K562 (cell line): ENCODE data around the gene LRRC4C. TPM values are rescaled to one million over a fixed set of nuclear protein-coding genes. Genes with fewer than 3 reads are reported as not detected.

Experiments used
- ATAC-seq: fragments of 200-7000 bp; cut with Tn5 transposase; 3 replicates; pipeline ENCODE4 v1.9.1; 2020; ENCODE audit warnings: moderate library complexity
- BruUV-seq: library from RNA; stranded (reverse); fragments of 400-500 nt; replicated peaks from 2 replicates; lab custom pipeline; 2021; lab: Mats Ljungman, UMichigan
- CTCF ChIA-PET: fragments of 300-600 bp; formaldehyde crosslinking; extraction: SDS; loops from one replicate; lab custom pipeline; 2021; ENCODE audit warnings: low intra/inter-chr PET ratio; lab: Yijun Ruan, JAX
- POLR2A ChIA-PET: fragments of 300-600, 350-650 bp; sonication (Branson Sonifier 250); formaldehyde crosslinking; extraction: SDS; loops from one replicate; lab custom pipeline; 2021; ENCODE audit warnings: antibody characterized with exemption, inconsistent platforms; lab: Yijun Ruan, JAX
- DNase-seq, 4 experiments: peaks; one replicate each; pipeline versions ENCODE4 v3.0.0 to v3.0.0-alpha.2; 2011 to 2018; ENCODE audit warnings: low spot score in 3 of 4, mixed read lengths in 3 of 4; ENCODE audit errors: extremely low read depth in 1 of 4
- FAIRE-seq: peaks from 2 replicates; lab custom pipeline; 2011; peaks lifted over from hg19 to GRCh38; lab: Jason Lieb, UNC
- H2AFZ ChIP-seq: 2 replicates; pipeline ENCODE4 v1.6.0; 2011; ENCODE audit warnings: low read depth, low read length, control low read depth, inconsistent platforms
- H3K27ac ChIP-seq: fragments of 200-600 bp; 3 replicates; pipeline ENCODE4 v1.8.0; 2011; ENCODE audit warnings: low read depth, mild to moderate bottlenecking, control low read depth, inconsistent platforms, low read length, moderate library complexity, mixed read lengths; ENCODE audit errors: extremely low read depth
- H3K27me3 ChIP-seq, 2 experiments: fragments of 300-600 bp in 1 of 2; 2 replicates in 1 of 2; 3 replicates in 1 of 2; pipeline versions ENCODE4 v1.6.0 to v1.8.0; 2011; ENCODE audit warnings: inconsistent platforms in 2 of 2, low read length in 2 of 2, mild to moderate bottlenecking in 1 of 2, mixed read lengths in 1 of 2, moderate library complexity in 1 of 2; ENCODE audit not compliant: control insufficient read depth in 2 of 2, insufficient read depth in 2 of 2
- H3K36me3 ChIP-seq: fragments of 300-600 bp; 3 replicates; pipeline ENCODE4 v1.8.0; 2011; ENCODE audit warnings: mild to moderate bottlenecking, low read length, inconsistent platforms; ENCODE audit not compliant: control insufficient read depth, insufficient read depth
- H3K4me1 ChIP-seq, 2 experiments: fragments of 200-600 bp in 1 of 2; replicated peaks in 1 of 2; 2 replicates in 1 of 2; 3 replicates in 1 of 2; pipeline versions ENCODE4 v1.5.1 to v1.8.0; 2011; ENCODE audit warnings: inconsistent platforms in 2 of 2, low read length in 2 of 2, mild to moderate bottlenecking in 1 of 2, mixed read lengths in 1 of 2, moderate library complexity in 1 of 2; ENCODE audit not compliant: control insufficient read depth in 2 of 2, insufficient read depth in 2 of 2
- H3K4me2 ChIP-seq: 2 replicates; pipeline ENCODE4 v1.6.1; 2011; ENCODE audit warnings: low read length, control low read depth, inconsistent platforms, mixed read lengths; ENCODE audit not compliant: insufficient read depth
- H3K4me3 ChIP-seq: fragments of 200-600 bp; sonication (generic), shearing (Covaris generic); 2 replicates; pipeline ENCODE4 v1.5.1; 2016; ENCODE audit warnings: control low read depth, inconsistent platforms
- H3K79me2 ChIP-seq: fragments of 200-600 bp; 3 replicates; pipeline ENCODE4 v1.8.0; 2011; ENCODE audit warnings: low read length, inconsistent platforms; ENCODE audit not compliant: control insufficient read depth, insufficient read depth
- H3K9ac ChIP-seq, 2 experiments: 2 replicates each; pipeline versions ENCODE4 v1.6.0 to v1.6.1; 2011; ENCODE audit warnings: low read depth in 2 of 2, low read length in 2 of 2, control low read depth in 1 of 2, inconsistent platforms in 1 of 2, mild to moderate bottlenecking in 1 of 2, mixed read lengths in 1 of 2; ENCODE audit not compliant: insufficient read depth in 1 of 2
- H3K9me1 ChIP-seq: one replicate; pipeline ENCODE4 v1.6.0; 2011; ENCODE audit warnings: inconsistent platforms, mild to moderate bottlenecking, low read length, moderate library complexity; ENCODE audit not compliant: control insufficient read depth, insufficient read depth
- H3K9me3 ChIP-seq: replicated peaks from 2 replicates; pipeline ENCODE4 v1.5.1; 2011; ENCODE audit warnings: low read depth, low read length, inconsistent platforms; ENCODE audit not compliant: control insufficient read depth, insufficient read depth
- H4K20me1 ChIP-seq: replicated peaks from 2 replicates; pipeline ENCODE4 v1.6.1; 2011; ENCODE audit warnings: low read length, inconsistent platforms, mixed read lengths; ENCODE audit not compliant: control insufficient read depth, insufficient read depth
- DIDO1 ChIP-seq: fragments of 450-650 bp; IDR thresholded peaks from 2 replicates; pipeline ENCODE4 v1.6.1; 2016; ENCODE audit warnings: low read depth, missing biosample characterization, missing genetic modification characterization
- ETV1 ChIP-seq: fragments of 450-650 bp; conservative IDR thresholded peaks from 2 replicates; pipeline ENCODE4 v1.6.1; 2016; ENCODE audit warnings: missing genetic modification characterization, control low read depth, low read depth, missing compliant biosample characterization
- KDM2B ChIP-seq: fragments of 250-450 bp; sonication (Bioruptor Pico); IDR thresholded peaks from 2 replicates; pipeline ENCODE4 v1.8.0; 2021; ENCODE audit warnings: mild to moderate bottlenecking, moderate library complexity
- KLF10 ChIP-seq: fragments of 250-450 bp; sonication (Bioruptor Pico); IDR thresholded peaks from 2 replicates; pipeline ENCODE4 v1.6.1; 2021; ENCODE audit warnings: matching md5 sums
- MEF2A ChIP-seq: IDR thresholded peaks from 2 replicates; pipeline ENCODE4 v1.6.1; 2011; ENCODE audit warnings: low read depth, mild to moderate bottlenecking, low read length, moderate library complexity; ENCODE audit not compliant: control insufficient read depth
- NFIC ChIP-seq: fragments of 450-650 bp; IDR thresholded peaks from 2 replicates; pipeline ENCODE4 v1.6.1; 2017; ENCODE audit warnings: mild to moderate bottlenecking, inconsistent platforms
- POLR2AphosphoS5 ChIP-seq: IDR thresholded peaks from 2 replicates; pipeline ENCODE4 v1.6.1; 2011; ENCODE audit warnings: mild to moderate bottlenecking, low read depth, low read length, moderate library complexity; ENCODE audit not compliant: control insufficient read depth, insufficient read depth
- POLR2G ChIP-seq: fragments of 200-400 bp; formaldehyde crosslinking; IDR thresholded peaks from 2 replicates; pipeline ENCODE4 v1.6.1; 2017; ENCODE audit warnings: low read depth, mild to moderate bottlenecking, antibody characterized with exemption, low read length, moderate library complexity
- RB1 ChIP-seq: fragments of 450-650 bp; IDR thresholded peaks from 2 replicates; pipeline ENCODE4 v1.6.1; 2017; ENCODE audit warnings: low read depth, mild to moderate bottlenecking
- SIX5 ChIP-seq, 2 experiments: IDR thresholded peaks; 2 replicates each; pipeline ENCODE4 v1.6.1; 2011; ENCODE audit warnings: low read length in 2 of 2, borderline replicate concordance in 1 of 2, low read depth in 1 of 2, mild to moderate bottlenecking in 1 of 2, moderate library complexity in 1 of 2; ENCODE audit not compliant: insufficient read depth in 1 of 2
- SMC3 ChIP-seq: conservative IDR thresholded peaks from 2 replicates; pipeline ENCODE4 v1.6.1; 2011; ENCODE audit warnings: low read depth, low read length, improper control_type of control experiment; ENCODE audit not compliant: insufficient read depth
- YBX1 ChIP-seq: fragments of 450-650 bp; IDR thresholded peaks from 2 replicates; pipeline ENCODE4 v1.7.1; 2016; ENCODE audit warnings: mild to moderate bottlenecking
- ZC3H8 ChIP-seq: fragments of 450-650 bp; IDR thresholded peaks from 2 replicates; pipeline ENCODE4 v1.6.1; 2017
- ZNF639 ChIP-seq, 2 experiments: fragments of 200-800 bp in 1 of 2; sonication (Bioruptor generic) in 1 of 2; sonication (generic) in 1 of 2; formaldehyde crosslinking in 1 of 2; IDR thresholded peaks in 1 of 2; conservative IDR thresholded peaks in 1 of 2; 2 replicates each; pipeline versions ENCODE4 v1.5.0 to v1.6.1; 2016 to 2020; ENCODE audit warnings: missing compliant biosample characterization in 1 of 2, missing genetic modification characterization in 1 of 2, missing genetic modification reagents in 1 of 2
- ZNF764 ChIP-seq: fragments of 250-450 bp; sonication (Bioruptor Pico); IDR thresholded peaks from 2 replicates; pipeline ENCODE4 v1.4.0; 2020; ENCODE audit warnings: low read depth, mild to moderate bottlenecking, moderate library complexity
- WGBS: fragments of 100-300 bp; shearing (Covaris generic); methylation state at CpG from one replicate; pipeline ENCODE4 v1.1.6; 2016; ENCODE audit warnings: low coverage, mixed read lengths; ENCODE audit not compliant: insufficient coverage; ENCODE audit errors: missing lambda C conversion rate; 5-methylcytosine and 5-hydroxymethylcytosine counted together
- in situ Hi-C: fragments of 300-500 bp; cut with MboI; formaldehyde crosslinking; loops from 4 replicates; pipeline ENCODE4 v1.15.0; 2018; ENCODE audit warnings: inconsistent platforms, mixed read lengths
- intact Hi-C: fragments of 100-400 bp; cut with micrococcal nuclease; formaldehyde crosslinking; loops from 2 replicates; pipeline ENCODE4 v1.14.2; 2022
- polyA plus RNA-seq, 8 experiments: library from polyadenylated mRNA; depleted of rRNA in 4 of 8; stranded (reverse) in 5 of 8; unstranded in 3 of 8; fragments of >200 nt; fragmentation: Nextera tagmentation in 2 of 8; fragmentation: Illumina TruSeq in 1 of 8; extraction: Ambion mirVana in 2 of 8; extraction: Trizol in 1 of 8; gene quantifications; 2 replicates each; pipeline versions ENCODE4 v1.2.1 to v1.2.3, GENCODE V29; 2011 to 2014; ENCODE audit warnings: inconsistent platforms in 1 of 8, missing spikeins in 1 of 8
- total RNA-seq, 7 experiments: library from RNA; depleted of rRNA in 6 of 7; stranded (reverse); fragments of >200 nt in 6 of 7; fragmentation: Illumina TruSeq in 2 of 7; extraction: Trizol in 2 of 7; gene quantifications; 2 replicates each; pipeline versions ENCODE4 v1.2.1 to v1.2.3, GENCODE V29; 2011 to 2021; ENCODE audit warnings: low replicate concordance in 1 of 7

LRRC4C gene
- total and polyA plus RNA-seq, 9 of the 15 experiments (the other 6 are each of a cell fraction or from before 2014, with no cell fraction given): not detected

DNA sequence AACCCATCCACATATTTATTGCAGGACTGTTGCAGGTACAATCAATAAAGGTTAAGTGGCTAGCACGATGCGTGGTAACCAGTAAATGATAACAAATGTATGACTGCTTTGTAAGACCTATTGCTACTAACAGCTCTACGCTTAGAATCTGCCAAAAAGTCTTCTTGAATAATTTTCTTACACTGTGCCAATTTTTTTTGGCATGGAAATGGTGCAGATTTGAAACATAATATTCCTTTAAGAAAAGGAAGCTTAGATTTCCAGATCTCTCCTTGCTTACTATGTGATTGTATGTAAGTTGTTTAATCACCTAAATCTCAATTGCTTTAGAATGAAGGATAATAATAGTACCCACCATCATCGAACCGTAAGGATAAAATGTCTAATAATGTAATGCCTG lies 192.0 kb downstream of the LRRC4C start (continued):
- TF ChIP-seq ZNF639 (CRISPR knock-in tag; conservative IDR thresholded peaks at IDR 0.05 in 1 of 2, IDR thresholded peaks at IDR 0.05 in 1 of 2) (no peak), POLR2G (no peak), SIX5 (IDR thresholded peaks at IDR 0.05; ENCODE audit: borderline replicate concordance in 1 of 2, insufficient read depth in 1 of 2, low read depth in 1 of 2, low read length in 2 of 2) (no peak), KLF10 (CRISPR knock-in tag) (no peak), RB1 (no peak), ETV1 (no peak)
- TF ChIP-seq, all 486 proteins: peak for 0

DNA sequence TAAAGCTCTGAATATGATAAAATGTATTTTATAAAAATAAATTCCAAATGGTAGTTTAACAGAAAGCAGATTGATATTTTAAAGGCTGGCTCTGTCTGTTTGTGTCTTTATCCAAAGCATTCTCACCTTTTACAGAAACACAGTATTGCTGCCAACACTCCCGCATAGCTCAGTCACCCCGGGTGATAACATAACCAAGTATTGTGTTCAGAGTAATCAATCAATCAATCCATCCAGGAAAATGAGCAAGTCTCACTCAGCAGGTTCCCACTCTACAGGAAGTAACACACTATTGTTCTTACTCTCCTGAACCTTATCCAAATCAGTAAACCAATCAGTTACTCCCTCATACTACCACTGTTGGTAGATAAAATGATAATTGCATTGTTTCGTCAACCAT lies 203.4 kb downstream of the LRRC4C start:
- 0% methylated on average over 3 of the region's 3 CpGs for WGBS
- DNase-seq (no peak), ATAC-seq (no peak), FAIRE-seq (no peak)
- ChIA-PET POLR2A (no interaction called here), CTCF (no interaction called here)
- no peaks in the 10 kb centered on the region for H3K79me2 ChIP-seq
- H3K9me1 ChIP-seq: no peaks in the 10 kb centered on the region
- H3K4me2 ChIP-seq: no peak overlapping the region
- intact Hi-C loops: no loop called here
- H3K27me3 ChIP-seq: no peaks in the 10 kb centered on the region
- no peaks in the 10 kb centered on the region for H3K4me1 ChIP-seq
- no TSS peak for BruUV-seq
- H3K9ac ChIP-seq: no peak overlapping the region
- H3K27ac ChIP-seq: no peak overlapping the region
- no peak overlapping the region for H2AFZ ChIP-seq
- in situ Hi-C loops: no loop called here
- TF ChIP-seq DIDO1: no peak
- TF ChIP-seq YBX1: no peak
- TF ChIP-seq ZC3H8: no peak
- TF ChIP-seq POLR2AphosphoS5: no peak
- TF ChIP-seq ZNF764 (CRISPR knock-in tag): no peak
- no peak for TF ChIP-seq MEF2A
- TF ChIP-seq NFIC: no peak
- no peak for TF ChIP-seq KDM2B
- TF ChIP-seq SMC3: no peak
- H3K36me3 ChIP-seq: no peaks in the 10 kb centered on the region
- no peak overlapping the region for H3K4me3 ChIP-seq
- no peaks in the 10 kb centered on the region for H4K20me1 ChIP-seq
- no peaks in the 10 kb centered on the region for H3K9me3 ChIP-seq
